Left renal cortex interstitium (tissue), 4 donors: ENCODE data around the gene BCAR1. TPM values are rescaled to one million over a fixed set of nuclear protein-coding genes. Genes with fewer than 3 reads are reported as not detected.
"Not testable (repeated sequence)": the region's sequence is repeated elsewhere in the genome, so short reads cannot be mapped to it uniquely, and the experiment has no call there.

Source experiments
- DNase-seq, 4 donors: peaks; one replicate each; pipeline ENCODE4 v3.0.0-alpha.2; 2013; ENCODE audit warnings: low read depth in 4 of 4, low spot score in 2 of 4, missing footprints in 1 of 4
- polyA plus RNA-seq, 4 donors: library from polyadenylated mRNA; unstranded; fragments of 120-200 nt; gene quantifications; one replicate each; pipeline ENCODE4 v1.2.1, GENCODE V29; 2013; ENCODE audit not compliant: insufficient read length in 4 of 4

Gene BCAR1
- polyA plus RNA-seq, 4 donors = 39.3 to 78.8 (median 64.1) TPM

DNA sequence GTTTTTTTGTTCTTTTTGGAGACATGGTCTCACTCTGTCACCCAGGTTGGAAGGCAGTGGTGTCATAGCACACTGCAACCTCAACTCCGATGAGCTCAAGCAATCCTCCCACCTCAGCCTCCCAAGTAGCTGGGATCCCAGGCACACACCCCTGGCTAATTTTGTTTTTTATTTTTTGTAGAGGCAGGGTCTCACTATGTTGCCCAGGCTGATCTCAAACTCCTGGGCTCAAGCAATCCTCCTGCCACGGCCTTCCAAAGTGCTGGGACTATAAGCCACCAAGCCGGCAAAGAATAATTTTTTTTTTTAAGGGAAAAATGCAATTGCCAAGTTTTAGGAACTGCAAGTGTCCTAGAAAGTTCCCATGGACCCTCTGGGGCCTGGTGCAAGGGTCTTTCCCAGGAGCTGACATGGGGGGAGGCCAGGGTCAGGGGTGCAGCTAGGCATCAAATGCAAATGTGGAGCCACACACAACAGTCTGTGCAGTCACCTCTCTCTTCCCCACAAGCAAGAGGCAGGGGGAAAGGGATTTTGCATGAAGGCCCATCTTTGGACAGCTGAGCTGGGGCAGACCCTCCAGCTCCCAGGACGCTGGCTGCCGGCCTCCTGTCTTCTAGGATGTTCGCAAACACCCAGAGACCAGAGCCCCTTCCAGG, 20.1 kb upstream of the BCAR1 start:
- no peak for DNase-seq

- not testable (repeated sequence) for DNase-seq
These were observed 17.9 kb upstream of the BCAR1 start for GRCh38 chr16:75269358-75269757.

DNA sequence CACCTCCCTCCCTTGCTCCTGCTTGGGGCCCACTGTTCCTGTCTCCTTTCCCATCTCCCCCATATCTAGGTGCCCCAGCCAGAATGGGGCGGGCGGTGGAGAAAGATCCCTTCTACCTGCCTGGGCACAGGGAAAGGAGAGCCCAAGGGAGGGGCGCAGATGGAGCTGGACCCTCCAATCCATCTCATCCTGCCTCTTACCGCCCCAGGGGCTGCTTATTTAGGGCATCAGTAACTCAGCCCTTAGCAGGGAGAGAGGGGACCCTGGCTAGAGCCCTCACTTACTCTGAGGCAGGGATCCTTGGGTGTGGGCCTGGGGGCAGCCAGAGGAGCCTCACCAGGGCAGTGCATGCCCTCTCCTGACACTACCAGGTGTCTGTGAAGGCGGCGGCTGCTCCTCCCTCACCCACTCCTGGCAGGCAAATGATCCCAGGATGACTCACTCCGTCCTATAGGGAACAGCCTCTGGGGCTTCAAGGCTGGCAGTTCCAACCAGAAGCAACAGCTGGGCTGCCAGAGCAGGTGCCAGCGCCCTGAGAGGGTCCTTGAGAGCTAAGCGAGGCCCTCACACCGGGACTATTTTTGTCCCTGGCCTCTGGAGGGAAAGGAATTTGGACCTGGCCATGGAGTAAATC, 16.3 kb upstream of the BCAR1 start:
- DNase-seq = no peak

- DNase-seq = no peak
These were observed 15.6 kb upstream of the BCAR1 start for GRCh38 chr16:75266738-75267630.

DNA sequence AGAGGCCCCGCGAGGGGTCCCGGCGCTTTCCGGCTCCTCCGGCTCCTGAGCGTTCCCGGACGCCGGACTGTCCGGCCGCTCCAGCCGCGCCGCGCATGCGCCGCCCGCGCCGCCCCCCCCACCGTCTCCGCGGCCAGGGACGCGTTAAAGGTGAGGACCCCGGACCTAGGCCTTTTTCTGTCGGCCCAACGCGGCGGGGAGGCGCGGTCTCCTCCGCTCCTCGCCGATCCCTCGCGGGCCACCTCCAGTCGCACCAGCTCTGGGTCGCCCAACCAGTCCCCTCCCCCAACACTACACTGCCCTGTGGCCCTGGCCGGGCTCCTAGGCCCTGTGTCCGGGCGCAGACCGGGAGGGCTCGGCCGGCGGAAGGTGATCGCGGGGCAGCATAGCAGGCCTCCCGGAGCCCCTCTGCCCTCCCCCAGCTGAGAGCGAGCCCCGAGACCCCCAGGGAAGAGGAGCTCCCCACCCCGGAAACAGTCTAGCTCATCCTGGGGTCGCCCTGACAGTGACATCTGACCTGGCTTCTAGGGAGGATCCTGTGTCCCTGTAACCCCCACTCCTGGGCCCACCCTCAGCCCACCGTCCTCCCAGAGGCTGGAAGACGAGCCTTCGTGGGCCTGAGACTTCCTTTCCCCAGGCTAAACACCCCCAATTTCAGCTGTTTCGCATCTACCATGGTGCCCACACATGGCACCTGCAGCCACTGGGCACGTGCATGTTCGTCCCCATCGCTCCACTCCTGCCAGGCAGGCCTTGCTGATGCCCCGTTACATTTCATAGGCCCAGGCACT, 14.7 kb upstream of the BCAR1 start:
- DNase-seq = no peak

DNA sequence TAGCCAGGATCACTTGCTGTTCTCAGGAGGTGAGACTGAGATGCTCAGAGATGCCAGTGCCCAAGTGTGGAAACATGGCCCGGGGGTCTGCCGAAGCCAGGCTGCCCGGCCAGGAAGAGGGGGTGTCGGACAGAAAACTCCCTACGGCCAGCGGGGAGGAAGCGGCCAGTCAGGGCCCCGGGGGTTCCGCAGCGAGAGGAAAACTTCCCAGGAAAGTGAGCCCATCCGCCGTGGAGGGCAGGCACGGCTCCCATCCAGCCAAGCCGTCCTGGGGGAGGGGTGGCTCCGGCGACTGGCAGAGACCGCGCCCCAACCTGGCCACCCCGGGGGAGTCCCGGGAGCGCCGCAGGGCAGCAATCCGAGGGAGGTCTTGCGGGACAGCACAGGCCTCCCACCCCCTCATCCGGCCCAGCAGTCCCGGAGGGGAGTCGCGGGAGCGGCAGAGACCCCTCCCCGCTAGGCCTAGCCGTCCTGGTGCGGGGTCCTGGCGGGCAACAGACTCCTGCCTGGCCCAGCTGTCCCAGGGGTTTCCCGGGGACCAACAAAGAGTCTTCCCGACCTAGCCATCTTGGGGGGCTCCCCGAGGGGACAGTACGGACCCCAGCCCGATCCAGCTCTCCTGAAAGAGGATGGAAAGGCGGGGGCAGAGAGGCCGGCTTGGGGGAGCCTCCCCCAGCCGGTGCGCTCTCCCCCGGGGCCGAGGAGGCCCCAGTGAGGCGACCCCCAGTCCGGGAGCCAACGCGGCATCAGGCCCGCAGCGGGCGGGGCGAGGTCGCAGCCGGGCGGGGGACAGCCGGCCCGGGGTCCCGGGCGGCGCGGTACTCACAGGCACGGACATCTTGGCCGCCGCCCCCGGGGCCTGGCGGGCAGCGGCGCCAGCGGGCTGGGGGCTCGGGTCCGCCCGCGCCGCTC, 13.8 kb upstream of the BCAR1 start:
- no peak for DNase-seq

GRCh38 chr16:75264457-75264998, 13.1 kb upstream of the BCAR1 start:
- DNase-seq = no peak

DNA sequence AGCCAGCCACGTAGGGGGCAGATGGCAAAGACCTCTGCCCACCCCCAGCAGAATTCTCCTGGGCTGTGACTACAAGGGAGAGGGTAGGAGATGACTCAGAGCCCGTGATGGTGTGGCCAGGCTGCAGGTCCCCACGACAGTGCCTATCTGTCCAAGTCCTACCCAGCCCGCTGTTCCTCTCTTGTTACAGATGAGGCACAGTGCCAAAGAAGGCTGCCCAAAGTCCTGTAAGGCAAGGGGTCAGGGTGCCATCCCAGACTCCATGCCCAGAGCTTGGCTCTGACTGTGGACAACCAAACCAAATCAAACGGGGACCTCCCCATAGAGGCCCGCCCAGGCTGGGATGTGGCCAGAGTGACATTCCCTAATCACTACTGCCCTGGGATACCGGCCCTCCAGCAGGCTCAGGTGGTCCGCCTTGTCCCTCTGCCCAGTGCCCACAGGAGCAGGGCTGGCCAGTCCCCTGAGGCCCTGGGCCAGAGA, 12.6 kb upstream of the BCAR1 start:
- DNase-seq = no peak

DNA sequence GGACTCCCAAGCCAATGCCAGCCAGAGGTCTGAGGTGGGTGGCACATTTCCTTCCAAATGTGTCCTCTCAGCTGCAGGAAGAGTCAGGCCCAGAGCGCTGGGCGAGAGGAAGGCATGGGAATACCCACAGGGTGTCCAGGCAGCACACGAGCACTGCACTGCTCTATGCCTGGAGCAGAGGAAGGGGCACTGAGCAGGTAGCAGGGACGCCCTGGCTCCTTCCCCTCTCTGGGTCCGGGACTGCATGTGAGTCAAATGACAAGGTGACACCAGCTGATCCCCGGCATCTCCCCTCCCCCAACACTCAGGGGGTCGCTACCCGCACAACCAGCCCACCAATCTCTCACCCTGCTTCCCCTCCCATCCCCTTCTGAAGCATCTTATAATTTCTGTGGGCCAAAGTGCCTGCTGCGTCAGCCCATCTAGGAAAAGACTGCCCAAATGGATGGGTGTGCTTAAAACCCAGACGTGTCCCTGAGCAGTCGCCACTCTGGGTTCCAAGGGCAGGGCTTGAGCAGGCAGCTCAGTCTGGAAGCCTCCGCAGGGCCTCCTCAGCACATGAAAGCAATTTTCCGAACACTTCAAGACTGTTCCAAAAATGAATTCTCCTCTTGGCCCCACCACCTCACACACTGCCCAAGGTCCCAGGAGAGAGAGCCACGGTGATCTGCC, 12.0 kb upstream of the BCAR1 start:
- no peak for DNase-seq

DNA sequence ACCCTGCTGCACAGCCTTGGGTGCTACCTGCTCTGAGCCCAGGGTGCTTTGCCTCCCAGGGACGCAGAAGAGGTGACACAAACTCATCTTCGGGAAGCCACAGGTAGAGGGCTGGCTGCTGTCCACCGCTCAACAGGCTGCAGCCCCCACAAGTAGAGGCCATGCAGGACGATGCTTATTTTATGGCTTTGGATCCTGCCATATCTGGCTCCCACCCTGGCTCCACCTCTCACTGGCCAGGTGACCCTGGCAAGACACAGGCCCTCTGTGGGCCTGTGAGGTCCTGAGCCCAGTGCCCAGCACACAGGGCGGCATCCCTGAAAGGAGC, 11.3 kb upstream of the BCAR1 start:
- DNase-seq = no peak

DNA sequence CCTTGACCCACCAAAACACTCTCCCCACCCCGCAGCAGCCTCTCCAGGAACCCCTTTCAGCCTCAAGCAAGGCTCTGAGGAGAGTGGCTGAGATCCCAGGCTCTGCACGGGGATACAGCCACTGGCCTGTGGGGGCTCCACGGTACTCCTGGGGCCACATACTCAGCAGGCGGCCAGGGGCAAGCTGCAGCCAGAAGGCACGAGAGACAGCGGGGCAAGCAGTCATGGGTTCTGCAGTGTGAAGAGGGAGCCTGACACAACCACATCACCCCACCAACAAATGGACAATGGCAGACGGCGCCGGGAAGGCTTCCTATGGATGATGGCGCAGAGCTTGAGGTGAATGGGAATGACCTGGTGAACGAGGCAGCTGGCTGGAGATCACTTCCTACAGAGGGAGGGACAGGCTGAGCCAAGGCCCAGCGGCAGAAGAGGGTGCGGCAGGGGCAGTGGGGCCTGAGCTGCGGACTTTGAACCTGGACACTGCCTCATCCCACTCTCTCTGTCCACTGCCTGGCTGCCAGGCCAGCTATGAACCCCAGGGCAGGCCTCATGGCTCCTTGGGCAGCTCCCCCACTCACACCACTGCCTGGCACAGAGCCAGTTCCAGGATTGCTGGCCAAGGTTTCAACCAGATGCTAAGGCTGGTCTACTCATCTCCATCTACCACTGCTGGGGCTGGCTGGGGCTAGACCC, 10.8 kb upstream of the BCAR1 start:
- DNase-seq = no peak

DNA sequence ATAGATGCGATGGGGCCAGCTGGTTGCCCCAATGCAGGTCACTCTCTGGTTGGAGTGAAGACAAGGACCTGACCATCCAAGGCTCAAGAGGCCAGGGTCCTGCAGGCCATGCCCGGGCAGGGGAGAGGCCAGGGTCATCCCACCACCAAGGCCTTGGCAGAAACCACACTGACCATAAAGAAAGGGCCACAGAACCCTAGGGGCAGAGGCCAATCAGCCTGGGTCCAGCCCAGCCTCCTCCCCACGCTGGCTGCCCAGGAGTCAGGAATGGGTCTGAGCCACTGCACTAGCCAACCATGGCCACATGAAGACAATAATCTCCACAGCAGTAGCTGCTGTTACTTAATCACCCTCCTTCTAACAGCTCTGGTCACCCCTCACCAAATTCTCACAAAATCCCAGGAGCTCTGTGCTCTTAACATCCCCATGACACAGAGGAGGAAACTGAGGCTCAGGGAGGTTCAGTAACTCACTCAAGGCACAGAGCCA, 10.2 kb upstream of the BCAR1 start:
- DNase-seq = no peak

DNA sequence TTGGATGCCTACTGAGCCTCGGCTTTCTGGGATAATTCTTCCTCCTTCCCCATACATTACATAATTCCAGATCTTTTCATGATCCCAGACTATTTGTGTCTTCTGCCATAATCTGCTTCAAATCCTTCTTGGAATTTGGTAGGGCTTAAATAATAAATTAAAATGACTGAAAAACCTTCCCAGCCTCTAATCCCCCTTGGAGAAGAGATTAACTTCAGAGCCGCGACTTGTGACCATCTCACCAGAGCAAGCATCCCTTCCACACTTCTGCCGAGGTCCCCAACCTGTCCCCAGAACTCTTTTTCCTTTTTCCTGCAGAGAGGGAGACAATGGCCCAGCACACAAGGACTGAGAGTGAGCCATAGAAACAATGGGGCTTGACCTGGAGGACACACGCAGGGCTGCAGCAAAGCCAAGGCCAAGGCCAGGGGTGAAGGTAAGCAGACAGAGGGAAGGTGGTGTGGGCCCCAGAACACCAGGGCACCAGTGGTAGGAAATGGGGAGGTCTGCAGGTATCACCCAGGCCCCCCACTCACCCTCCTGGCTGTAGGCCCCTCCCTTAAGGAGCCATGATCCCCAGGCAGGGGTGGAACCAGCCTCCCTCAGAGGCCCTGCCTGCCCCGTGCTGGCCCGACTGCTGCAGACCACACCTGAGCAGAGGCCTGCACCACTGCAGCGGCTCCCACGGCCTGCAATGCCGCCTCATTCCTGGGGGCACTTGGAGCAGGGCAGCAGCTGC, 9.6 kb upstream of the BCAR1 start:
- DNase-seq = no peak

GRCh38 chr16:75258807-75259141, 7.3 kb upstream of the BCAR1 start:
- DNase-seq = no peak

- no peak for DNase-seq
These were observed 6.7 kb upstream of the BCAR1 start for GRCh38 chr16:75257886-75258806.

DNA sequence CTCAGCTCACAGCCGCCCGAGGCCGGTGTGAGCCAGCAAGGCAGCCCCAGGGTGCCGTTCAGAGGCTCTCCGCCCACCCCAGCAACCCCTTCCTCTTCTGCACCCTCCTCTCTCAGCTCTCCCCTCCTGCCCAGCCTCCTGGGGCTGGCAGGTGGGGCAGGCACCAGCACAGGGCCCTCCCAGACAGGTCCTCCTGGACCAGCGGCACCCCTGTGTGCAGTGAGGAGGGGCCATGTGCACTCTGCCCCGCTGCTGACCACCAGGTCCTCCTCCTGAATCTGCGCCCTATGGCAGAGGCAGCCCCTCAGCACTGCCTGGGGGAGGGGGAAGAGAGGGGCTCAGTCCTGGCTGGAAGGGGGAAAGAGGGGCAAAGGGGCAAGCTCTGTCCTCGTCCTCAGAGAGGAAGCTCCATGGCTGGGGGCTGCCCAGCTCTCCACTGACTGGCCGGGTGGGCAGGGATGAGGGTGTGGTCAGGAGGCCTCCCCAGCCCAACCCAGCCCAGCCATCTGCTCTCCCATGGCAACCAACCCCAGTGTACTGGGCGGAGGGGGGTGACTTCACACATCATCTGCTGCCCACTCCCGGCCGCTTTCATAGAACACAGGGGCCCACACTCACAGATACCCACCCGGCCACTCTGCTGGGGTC, 5.4 kb upstream of the BCAR1 start:
- no peak for DNase-seq
